Measurements from ENCODE around the gene BCKDHB.

DNA sequence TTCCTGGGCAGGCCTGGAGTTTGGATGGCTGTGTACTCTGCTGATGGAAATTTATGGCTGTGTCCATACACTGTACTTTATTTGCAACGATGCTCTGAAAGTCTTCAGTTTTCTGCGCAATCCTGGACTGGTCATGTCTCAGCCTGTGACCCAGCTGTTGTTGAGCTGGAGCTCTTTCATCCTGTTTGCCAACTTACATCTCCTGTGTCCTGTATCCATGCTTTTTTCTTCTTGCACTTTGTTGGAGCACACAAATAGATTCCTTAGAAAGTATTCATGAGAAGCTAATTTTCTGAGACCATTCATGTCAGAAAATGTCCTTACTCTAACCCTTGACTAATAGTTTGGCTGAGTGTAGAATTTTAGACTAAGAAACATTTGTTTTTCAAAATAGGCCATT, 251.2 kb downstream of the BCKDHB start:
- no peak for TF ChIP-seq POLR2AphosphoS5 (IDR thresholded peaks at IDR 0.05)
- TF ChIP-seq, protein P1, sequence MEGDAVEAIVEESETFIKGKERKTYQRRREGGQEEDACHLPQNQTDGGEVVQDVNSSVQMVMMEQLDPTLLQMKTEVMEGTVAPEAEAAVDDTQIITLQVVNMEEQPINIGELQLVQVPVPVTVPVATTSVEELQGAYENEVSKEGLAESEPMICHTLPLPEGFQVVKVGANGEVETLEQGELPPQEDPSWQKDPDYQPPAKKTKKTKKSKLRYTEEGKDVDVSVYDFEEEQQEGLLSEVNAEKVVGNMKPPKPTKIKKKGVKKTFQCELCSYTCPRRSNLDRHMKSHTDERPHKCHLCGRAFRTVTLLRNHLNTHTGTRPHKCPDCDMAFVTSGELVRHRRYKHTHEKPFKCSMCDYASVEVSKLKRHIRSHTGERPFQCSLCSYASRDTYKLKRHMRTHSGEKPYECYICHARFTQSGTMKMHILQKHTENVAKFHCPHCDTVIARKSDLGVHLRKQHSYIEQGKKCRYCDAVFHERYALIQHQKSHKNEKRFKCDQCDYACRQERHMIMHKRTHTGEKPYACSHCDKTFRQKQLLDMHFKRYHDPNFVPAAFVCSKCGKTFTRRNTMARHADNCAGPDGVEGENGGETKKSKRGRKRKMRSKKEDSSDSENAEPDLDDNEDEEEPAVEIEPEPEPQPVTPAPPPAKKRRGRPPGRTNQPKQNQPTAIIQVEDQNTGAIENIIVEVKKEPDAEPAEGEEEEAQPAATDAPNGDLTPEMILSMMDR (IDR thresholded peaks at IDR 0.05 in 8 of 11, conservative IDR thresholded peaks at IDR 0.05 in 3 of 11) = no peak
- no peak for TF ChIP-seq POLR2A (IDR thresholded peaks at IDR 0.05)
